HepG2 (cell line): Measurements from ENCODE around the gene PTGES3. TPM values are rescaled to one million over a fixed set of nuclear protein-coding genes. Genes with fewer than 3 reads are reported as not detected.

Source experiments
- ATAC-seq: fragments of 200-7000 bp; cut with Tn5 transposase; 3 replicates; pipeline ENCODE4 v1.9.1; 2020; ENCODE audit warnings: mild to moderate bottlenecking, moderate library complexity
- BruUV-seq: library from RNA; stranded (reverse); fragments of 400-500 nt; replicated peaks from 2 replicates; lab custom pipeline; 2021; lab: Mats Ljungman, UMichigan
- CTCF ChIA-PET: fragments of 300-600 bp; formaldehyde crosslinking; extraction: SDS; loops from one replicate; lab custom pipeline; 2021; ENCODE audit warnings: low total read pairs, inconsistent platforms, low intra/inter-chr PET ratio; lab: Yijun Ruan, JAX
- POLR2A ChIA-PET: fragments of 350-600 bp; sonication (Branson Sonifier 250); formaldehyde crosslinking; loops from one replicate; lab custom pipeline; 2020; ENCODE audit warnings: antibody characterized with exemption, inconsistent platforms; lab: Yijun Ruan, JAX
- DNase-seq: peaks from one replicate; pipeline ENCODE4 v3.0.0-alpha.2; 2015; ENCODE audit warnings: low spot score
- FAIRE-seq: peaks from 3 replicates; lab custom pipeline; 2011; peaks lifted over from hg19 to GRCh38; lab: Jason Lieb, UNC
- H2AFZ ChIP-seq: one replicate; pipeline ENCODE4 v1.6.1; 2011; ENCODE audit warnings: low read length, inconsistent platforms
- H3K27ac ChIP-seq: fragments of 300-600 bp; 3 replicates; pipeline ENCODE4 v1.8.0; 2011; ENCODE audit warnings: mixed run types, mild to moderate bottlenecking, mixed read lengths, low read length, inconsistent platforms; ENCODE audit not compliant: insufficient read depth; ENCODE audit errors: extremely low read length
- H3K27me3 ChIP-seq, 2 experiments: fragments of 200-600 bp in 1 of 2; 2 replicates in 1 of 2; 3 replicates in 1 of 2; pipeline versions ENCODE4 v1.6.0 to v1.8.0; 2011; ENCODE audit warnings: low read length in 2 of 2, mild to moderate bottlenecking in 2 of 2, moderate library complexity in 2 of 2, inconsistent platforms in 1 of 2; ENCODE audit not compliant: insufficient read depth in 2 of 2, control insufficient read depth in 1 of 2
- H3K36me3 ChIP-seq, 2 experiments: fragments of 200-600 bp in 1 of 2; replicated peaks in 1 of 2; 2 replicates in 1 of 2; 3 replicates in 1 of 2; pipeline versions ENCODE4 v1.5.1 to v1.8.0; 2011; ENCODE audit warnings: low read length in 2 of 2, inconsistent platforms in 1 of 2; ENCODE audit not compliant: insufficient read depth in 2 of 2, control insufficient read depth in 1 of 2
- H3K4me1 ChIP-seq: 2 replicates; pipeline ENCODE4 v1.5.1; 2012; ENCODE audit warnings: low read length, inconsistent platforms; ENCODE audit not compliant: insufficient read depth
- H3K4me2 ChIP-seq: 2 replicates; pipeline ENCODE4 v1.6.0; 2011; ENCODE audit warnings: low read depth, low read length, inconsistent platforms
- H3K4me3 ChIP-seq, 3 experiments: fragments of 200-600 bp in 1 of 3; sonication (generic), shearing (Covaris generic) in 1 of 3; replicated peaks in 1 of 3; 2 replicates each; pipeline ENCODE4 v1.5.1; 2011 to 2016; ENCODE audit warnings: low read length in 3 of 3, inconsistent platforms in 2 of 3, low read depth in 2 of 3, mild to moderate bottlenecking in 2 of 3, control low read depth in 1 of 3, mixed read lengths in 1 of 3; ENCODE audit not compliant: insufficient read depth in 1 of 3
- H3K79me2 ChIP-seq: one replicate; pipeline ENCODE4 v1.6.1; 2011; ENCODE audit warnings: low read length, inconsistent platforms; ENCODE audit not compliant: insufficient read depth
- H3K9ac ChIP-seq: 2 replicates; pipeline ENCODE4 v1.6.0; 2011; ENCODE audit warnings: mild to moderate bottlenecking, low read depth, low read length, inconsistent platforms; ENCODE audit not compliant: insufficient read depth
- H3K9me3 ChIP-seq: 2 replicates; pipeline ENCODE4 v1.5.1; 2012; ENCODE audit warnings: mild to moderate bottlenecking, low read length
- H4K20me1 ChIP-seq: 2 replicates; pipeline ENCODE4 v1.6.0; 2011; ENCODE audit warnings: inconsistent platforms, mild to moderate bottlenecking, low read length, moderate library complexity; ENCODE audit not compliant: insufficient read depth
- ZHX2 ChIP-seq, 2 experiments: sonication (generic) in 1 of 2; formaldehyde crosslinking in 1 of 2; IDR thresholded peaks; 2 replicates each; pipeline versions ENCODE4 v1.6.1 to v1.9.0; 2014 to 2022; ENCODE audit warnings: antibody characterized with exemption in 1 of 2, borderline replicate concordance in 1 of 2, inconsistent platforms in 1 of 2, low read depth in 1 of 2, missing genetic modification reagents in 1 of 2
- ZMAT3 ChIP-seq: sonication (generic); formaldehyde crosslinking; conservative IDR thresholded peaks from 2 replicates; pipeline ENCODE4 v1.7.0; 2021; ENCODE audit warnings: missing genetic modification reagents
- WGBS: methylation state at CpG from one replicate; pipeline ENCODE4 v1.1.6; 2017; ENCODE audit warnings: low lambda C conversion rate; 5-methylcytosine and 5-hydroxymethylcytosine counted together
- in situ Hi-C: cut with HindIII; loops from 2 replicates; pipeline ENCODE4 v1.10.0; 2017; ENCODE audit warnings: low pct_unique_long_range_greater_than_20kb; ENCODE audit not compliant: extremely low pct_ligation_motif_present
- intact Hi-C: fragments of 100-400 bp; cut with micrococcal nuclease; formaldehyde crosslinking; loops from one replicate; pipeline ENCODE4 v1.10.0; 2022; ENCODE audit not compliant: unreplicated experiment
- polyA plus RNA-seq, 8 experiments: library from polyadenylated mRNA; depleted of rRNA in 3 of 8; stranded (reverse) in 7 of 8; unstranded in 1 of 8; fragments of >200 nt; fragmentation: Illumina TruSeq in 4 of 8; extraction: Trizol in 4 of 8; gene quantifications; 2 replicates each; pipeline versions ENCODE4 v1.2.1 to v1.2.3, GENCODE V29; 2011 to 2016; ENCODE audit warnings: low read depth in 4 of 8, missing spikeins in 1 of 8, mixed read lengths in 1 of 8; ENCODE audit not compliant: insufficient read depth in 1 of 8
- total RNA-seq, 5 experiments: library from RNA; depleted of rRNA; stranded (reverse); fragments of >200 nt; fragmentation: Illumina TruSeq; extraction: Trizol; gene quantifications; 2 replicates each; pipeline ENCODE4 v1.2.3, GENCODE V29; 2016; ENCODE audit warnings: low read depth in 1 of 5

PTGES3 gene
- total and polyA plus RNA-seq, 2 of the 13 experiments (the other 11 are each of a cell fraction or from before 2014, with no cell fraction given): 54.4 to 159 TPM

GRCh38 chr12:56622535-56622934 lies 65.5 kb downstream of the PTGES3 start:
- H3K9me3 ChIP-seq: no peaks in the 10 kb centered on the region
- TF ChIP-seq ZMAT3 (CRISPR knock-in tag): no peak
- no peak for TF ChIP-seq ZHX2 (IDR thresholded peaks at IDR 0.05; ENCODE audit: low read depth)
- TF ChIP-seq ZHX2 (CRISPR knock-in tag; IDR thresholded peaks at IDR 0.05; ENCODE audit: borderline replicate concordance): no peak
- TF ChIP-seq, all 625 proteins: peak for 0
- Histone ChIP-seq H3K4me2 (no peak overlapping the region), H3K36me3 (peaks cover 4 to 43% of the 10 kb centered on the region in 2 experiments; a peak in 4 of 5 replicates), H3K27ac (no peak overlapping the region), H3K79me2 (peaks cover 88% of the 10 kb centered on the region), H3K9ac (no peak overlapping the region), H3K4me1 (peaks cover 39% of the 10 kb centered on the region), H4K20me1 (peaks cover 16% of the 10 kb centered on the region; the same call in 1 of the 2 replicates), H3K4me3 (no peak overlapping the region), H3K27me3 (no peaks in the 10 kb centered on the region), H2AFZ (no peak overlapping the region)
- no peak for DNase-seq
- FAIRE-seq: no peak
- in situ Hi-C loops (no loop called here), intact Hi-C loops (no loop called here)
- ChIA-PET POLR2A (interaction anchor here (0.8 kb wide), 2 partner anchors 13 to 14 kb away, joined by 3 read pairs; no protein-coding TSS in a partner anchor), CTCF (no interaction called here)
- ATAC-seq: no peak
- no TSS peak for BruUV-seq
- 89% methylated on average over 1 of the region's 1 CpG for WGBS
